ENCODE data around the gene AIG1. TPM values are rescaled to one million over a fixed set of nuclear protein-coding genes. Genes with fewer than 3 reads are reported as not detected.

The AIG1 gene
- total RNA-seq, 4 donors from 2014 or later = 40.7 to 56.4 (median 43.6) TPM

GRCh38 chr6:143169440-143169839, 108.8 kb downstream of the AIG1 start:
- no peak for TF ChIP-seq CTCF (IDR thresholded peaks at IDR 0.05; ENCODE audit: low read depth)

DNA sequence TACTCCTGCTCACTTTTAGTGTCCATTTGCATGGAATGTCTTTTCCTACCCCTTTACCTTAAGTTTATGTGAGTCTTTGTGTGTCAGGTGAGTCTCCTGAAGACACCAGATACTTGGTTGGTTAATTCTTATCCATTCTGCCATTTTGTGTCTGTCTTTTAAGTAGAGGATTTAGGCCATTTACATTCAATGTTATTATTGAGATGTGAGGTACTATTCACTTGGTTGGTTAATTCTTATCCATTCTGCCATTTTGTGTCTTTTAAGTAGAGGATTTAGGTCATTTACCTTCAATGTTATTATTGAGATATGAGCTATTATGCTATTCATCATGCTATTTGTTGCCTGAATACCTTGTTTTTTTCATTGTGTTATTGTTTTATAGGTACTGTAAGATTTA, 113.8 kb downstream of the AIG1 start:
- TF ChIP-seq CTCF (IDR thresholded peaks at IDR 0.05; ENCODE audit: low read depth) = no peak

DNA sequence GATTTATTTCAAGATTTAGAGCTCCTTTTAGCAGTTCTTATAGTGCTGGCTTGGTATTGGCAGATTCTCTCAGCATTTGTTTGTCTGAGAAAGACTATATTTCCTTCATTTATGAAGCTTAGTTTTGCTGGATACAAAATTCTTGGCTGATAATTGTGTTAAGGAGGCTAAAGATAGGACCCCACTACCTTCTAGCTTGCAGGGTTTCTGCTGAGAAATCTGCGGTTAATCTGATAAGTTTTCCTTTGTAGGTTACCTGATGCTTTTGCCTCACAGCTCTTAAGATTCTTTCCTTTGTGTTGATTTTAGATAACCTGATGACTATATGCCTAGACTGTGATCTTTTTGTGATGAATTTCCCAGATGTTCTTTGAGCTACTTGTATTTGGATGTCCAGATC, 114.3 kb downstream of the AIG1 start:
- no peak for TF ChIP-seq CTCF (IDR thresholded peaks at IDR 0.05; ENCODE audit: low read depth)

GRCh38 chr6:143176090-143177021, 115.7 kb downstream of the AIG1 start:
- TF ChIP-seq CTCF (IDR thresholded peaks at IDR 0.05; ENCODE audit: low read depth) = no peak

GRCh38 chr6:143177706-143178105, 117.0 kb downstream of the AIG1 start:
- TF ChIP-seq CTCF (IDR thresholded peaks at IDR 0.05; ENCODE audit: low read depth) = no peak

DNA sequence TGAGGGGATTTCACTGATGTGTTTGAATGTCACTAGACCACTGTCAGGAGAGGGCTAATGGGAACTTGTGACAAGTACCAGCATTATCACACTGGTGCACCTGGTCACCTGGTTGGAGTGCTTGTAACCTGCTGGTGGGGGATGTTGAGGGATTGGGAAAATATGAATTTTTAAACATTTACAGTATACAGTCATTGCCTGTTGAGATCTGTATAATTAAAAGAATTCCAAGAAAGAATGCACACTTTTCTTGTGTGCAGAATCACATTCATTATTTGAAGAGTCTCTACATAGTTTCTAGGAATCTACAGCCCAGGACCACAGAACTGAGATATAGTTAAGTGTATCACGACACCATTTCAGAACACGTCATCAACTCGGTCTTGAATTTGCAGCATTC, 118.4 kb downstream of the AIG1 start:
- no peak for TF ChIP-seq CTCF (IDR thresholded peaks at IDR 0.05; ENCODE audit: low read depth)

- TF ChIP-seq CTCF (IDR thresholded peaks at IDR 0.05; ENCODE audit: low read depth) = no peak
These were observed 119.4 kb downstream of the AIG1 start for GRCh38 chr6:143179901-143180612.
